Measurements from ENCODE around the gene CDCP1. TPM values are rescaled to one million over a fixed set of nuclear protein-coding genes. Genes with fewer than 3 reads are reported as not detected.

The CDCP1 gene
- total RNA-seq, 4 donors from 2014 or later, result 77.4 to 85.6 (median 80.3) TPM

DNA sequence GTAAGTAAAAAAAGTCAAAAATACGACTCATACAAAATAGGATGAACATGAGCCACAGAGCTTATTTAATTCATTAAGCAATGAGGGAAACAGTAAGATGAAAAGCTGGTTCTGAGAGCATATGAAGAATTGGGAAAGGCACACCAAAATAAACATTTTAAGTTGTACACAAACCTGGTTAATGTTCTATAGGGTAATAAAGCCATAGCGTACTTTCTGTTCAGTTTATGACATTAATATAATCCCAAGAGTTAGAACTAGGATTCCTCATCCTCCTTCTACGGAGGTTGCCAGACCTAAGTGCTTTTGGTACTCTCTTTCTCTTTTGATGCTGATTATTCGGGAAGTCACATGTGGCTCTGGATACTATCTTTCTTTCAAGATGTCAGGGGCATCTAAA, 78.7 kb downstream of the CDCP1 start:
- no peak for DNase-seq (ENCODE audit: low spot score in 2 of 2)
- H3K36me3 ChIP-seq, result no peaks in the 10 kb centered on the region
- no peaks in the 10 kb centered on the region for H3K27me3 ChIP-seq
- peaks cover 13% of the 10 kb centered on the region for H3K4me1 ChIP-seq
- 78% methylated on average over 3 of the region's 4 CpGs for WGBS
- no peak overlapping the region for H3K4me3 ChIP-seq
- no peak overlapping the region for H3K27ac ChIP-seq
- no peaks in the 10 kb centered on the region for H3K9me3 ChIP-seq
- TF ChIP-seq, protein P1, sequence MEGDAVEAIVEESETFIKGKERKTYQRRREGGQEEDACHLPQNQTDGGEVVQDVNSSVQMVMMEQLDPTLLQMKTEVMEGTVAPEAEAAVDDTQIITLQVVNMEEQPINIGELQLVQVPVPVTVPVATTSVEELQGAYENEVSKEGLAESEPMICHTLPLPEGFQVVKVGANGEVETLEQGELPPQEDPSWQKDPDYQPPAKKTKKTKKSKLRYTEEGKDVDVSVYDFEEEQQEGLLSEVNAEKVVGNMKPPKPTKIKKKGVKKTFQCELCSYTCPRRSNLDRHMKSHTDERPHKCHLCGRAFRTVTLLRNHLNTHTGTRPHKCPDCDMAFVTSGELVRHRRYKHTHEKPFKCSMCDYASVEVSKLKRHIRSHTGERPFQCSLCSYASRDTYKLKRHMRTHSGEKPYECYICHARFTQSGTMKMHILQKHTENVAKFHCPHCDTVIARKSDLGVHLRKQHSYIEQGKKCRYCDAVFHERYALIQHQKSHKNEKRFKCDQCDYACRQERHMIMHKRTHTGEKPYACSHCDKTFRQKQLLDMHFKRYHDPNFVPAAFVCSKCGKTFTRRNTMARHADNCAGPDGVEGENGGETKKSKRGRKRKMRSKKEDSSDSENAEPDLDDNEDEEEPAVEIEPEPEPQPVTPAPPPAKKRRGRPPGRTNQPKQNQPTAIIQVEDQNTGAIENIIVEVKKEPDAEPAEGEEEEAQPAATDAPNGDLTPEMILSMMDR (IDR thresholded peaks at IDR 0.05), result no peak
- TF ChIP-seq EP300 (IDR thresholded peaks at IDR 0.05) (no peak), POLR2AphosphoS5 (IDR thresholded peaks at IDR 0.05) (no peak), POLR2A (IDR thresholded peaks at IDR 0.05) (no peak)

DNA sequence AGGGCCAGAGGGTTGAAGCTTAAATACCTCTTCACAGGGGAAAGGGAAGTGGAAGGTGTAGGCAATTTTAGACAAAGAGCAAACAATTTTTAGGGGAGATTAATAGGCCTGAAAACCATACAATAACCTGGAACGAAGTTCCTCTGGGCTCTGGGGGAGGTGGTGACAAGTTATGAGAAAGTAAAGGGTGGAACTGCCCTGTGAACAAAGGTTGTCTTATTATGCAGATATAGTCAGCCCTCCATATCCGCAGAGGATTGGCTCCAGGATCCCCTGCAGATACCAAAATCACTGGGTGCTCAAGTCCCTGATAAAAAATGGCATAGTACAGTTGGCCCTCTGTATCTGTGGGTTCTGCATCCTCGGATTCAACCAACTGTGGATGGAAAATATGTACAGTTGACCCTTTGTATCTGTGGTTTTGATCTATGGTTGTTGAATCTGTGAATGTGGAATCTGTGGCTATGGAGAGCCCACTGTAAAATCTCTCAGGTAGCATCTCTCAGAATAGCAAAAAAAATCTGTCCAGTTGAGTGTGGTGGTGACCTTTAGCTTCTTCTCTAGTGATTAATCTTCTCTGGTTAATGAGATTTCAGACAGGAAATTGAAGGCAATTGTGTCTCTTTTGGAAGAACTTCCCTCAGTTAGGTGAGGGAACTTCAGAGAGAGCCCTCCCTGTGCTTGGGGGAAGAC, 79.9 kb downstream of the CDCP1 start:
- no peak overlapping the region for H3K4me3 ChIP-seq
- no peak for DNase-seq (ENCODE audit: low spot score in 2 of 2)
- no peaks in the 10 kb centered on the region for H3K9me3 ChIP-seq
- TF ChIP-seq POLR2A (IDR thresholded peaks at IDR 0.05), result no peak
- no peak for TF ChIP-seq EP300 (IDR thresholded peaks at IDR 0.05)
- TF ChIP-seq, protein P1 (IDR thresholded peaks at IDR 0.05), result no peak
- no peak for TF ChIP-seq POLR2AphosphoS5 (IDR thresholded peaks at IDR 0.05)
- H3K27ac ChIP-seq, result no peak overlapping the region
- H3K27me3 ChIP-seq, result no peaks in the 10 kb centered on the region
- peaks cover 13% of the 10 kb centered on the region for H3K4me1 ChIP-seq
- no peaks in the 10 kb centered on the region for H3K36me3 ChIP-seq
- WGBS, result 95% methylated on average over 3 of the region's 3 CpGs

DNA sequence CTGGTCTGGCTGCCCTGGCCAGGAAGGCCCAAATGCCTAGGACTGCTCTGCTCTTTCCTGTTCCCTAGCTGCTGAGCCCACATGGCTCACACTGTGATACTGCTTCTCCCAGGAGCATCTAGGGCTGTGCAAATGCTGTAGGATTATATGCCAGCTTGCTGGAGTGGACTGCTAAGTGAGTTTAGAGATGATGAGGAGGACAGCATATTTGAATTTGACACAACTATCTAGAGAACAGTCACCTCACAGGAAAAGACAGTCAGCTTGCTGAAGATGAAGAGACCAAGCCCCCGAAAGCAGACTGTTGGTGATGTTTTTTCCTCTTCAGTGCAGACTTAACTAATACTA, 80.8 kb downstream of the CDCP1 start:
- Histone ChIP-seq H3K36me3 (no peaks in the 10 kb centered on the region), H3K27me3 (no peaks in the 10 kb centered on the region), H3K4me1 (peaks cover 13% of the 10 kb centered on the region), H3K4me3 (no peak overlapping the region), H3K27ac (peak overlapping the region; percentile 48), H3K9me3 (no peaks in the 10 kb centered on the region)
- 83% methylated on average over 1 of the region's 1 CpG for WGBS
- TF ChIP-seq POLR2AphosphoS5 (IDR thresholded peaks at IDR 0.05) (no peak), EP300 (IDR thresholded peaks at IDR 0.05) (no peak), POLR2A (IDR thresholded peaks at IDR 0.05) (no peak)
- TF ChIP-seq, protein P1 (IDR thresholded peaks at IDR 0.05), result no peak
- no peak for DNase-seq (ENCODE audit: low spot score in 2 of 2)

DNA sequence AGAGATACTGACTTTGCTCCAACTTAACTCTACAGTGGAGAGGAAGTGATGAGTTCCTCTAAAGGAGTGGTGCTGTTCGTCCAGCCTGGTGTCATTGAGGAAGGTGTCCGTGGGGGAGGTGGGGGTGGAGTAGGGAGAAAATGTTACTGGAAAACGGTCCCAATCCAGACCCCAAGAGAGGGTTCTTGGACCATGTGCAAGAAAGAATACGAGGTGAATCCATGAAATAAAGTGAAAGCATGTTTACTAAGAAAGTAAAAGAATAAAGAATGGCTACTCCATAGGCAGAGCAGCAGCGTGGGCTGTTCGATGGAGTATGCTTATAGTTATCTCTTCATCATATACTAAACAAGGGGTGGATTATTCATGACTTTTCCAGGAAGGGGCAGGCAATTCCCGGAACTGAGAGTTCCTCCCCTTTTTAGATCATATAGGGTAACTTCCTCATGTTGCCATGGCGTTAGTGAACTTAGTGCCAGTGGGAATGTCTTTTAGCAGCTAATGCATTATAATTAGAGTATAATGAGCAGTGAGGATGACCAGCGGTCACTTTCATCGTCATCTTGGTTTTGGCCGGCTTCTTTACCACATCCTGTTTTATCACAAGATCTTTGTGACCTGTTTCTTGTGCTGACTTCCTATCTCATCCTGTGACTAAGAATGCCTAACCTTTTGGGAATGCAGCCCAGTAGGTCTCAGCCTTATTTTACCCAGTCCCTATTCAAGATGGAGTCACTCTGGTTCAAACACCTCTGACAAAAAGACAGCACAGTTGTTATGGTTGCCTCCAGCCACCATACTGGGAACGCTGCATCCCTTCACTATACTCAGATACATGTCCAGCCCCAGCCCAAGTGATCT, 81.4 kb downstream of the CDCP1 start:
- no peak for DNase-seq (ENCODE audit: low spot score in 2 of 2)
- Histone ChIP-seq H3K36me3 (no peaks in the 10 kb centered on the region), H3K4me1 (peaks cover 13% of the 10 kb centered on the region), H3K27me3 (no peaks in the 10 kb centered on the region), H3K4me3 (no peak overlapping the region), H3K9me3 (no peaks in the 10 kb centered on the region), H3K27ac (peak overlapping the region; percentile 48)
- 38% methylated on average over 12 of the region's 12 CpGs for WGBS
- TF ChIP-seq POLR2AphosphoS5 (IDR thresholded peaks at IDR 0.05) (no peak), EP300 (IDR thresholded peaks at IDR 0.05) (no peak), POLR2A (IDR thresholded peaks at IDR 0.05) (no peak)
- TF ChIP-seq, protein P1 (IDR thresholded peaks at IDR 0.05), result no peak

DNA sequence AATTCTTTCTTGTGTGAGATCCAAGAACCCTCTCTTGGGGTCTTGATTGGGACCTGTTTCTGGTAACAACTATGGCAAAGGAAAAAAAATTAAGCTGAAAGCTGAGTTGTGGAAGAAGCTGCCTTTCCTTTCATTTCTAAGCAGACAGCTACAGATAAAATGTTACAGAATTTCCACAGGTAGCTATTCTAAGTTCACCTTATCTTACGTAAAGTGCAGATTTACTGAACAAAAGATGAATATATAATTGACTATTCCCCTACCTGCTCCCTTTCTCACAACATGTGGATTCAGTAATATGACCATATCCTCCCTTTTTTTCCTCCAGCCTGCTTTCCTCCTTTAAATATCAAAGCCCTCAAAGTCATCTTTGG, 83.5 kb downstream of the CDCP1 start:
- TF ChIP-seq EP300 (IDR thresholded peaks at IDR 0.05), result no peak
- TF ChIP-seq POLR2A (IDR thresholded peaks at IDR 0.05), result no peak
- TF ChIP-seq POLR2AphosphoS5 (IDR thresholded peaks at IDR 0.05), result no peak
- TF ChIP-seq, protein P1 (IDR thresholded peaks at IDR 0.05), result no peak
- H3K4me1 ChIP-seq, result peaks cover 13% of the 10 kb centered on the region
- no peak overlapping the region for H3K4me3 ChIP-seq
- H3K9me3 ChIP-seq, result no peaks in the 10 kb centered on the region
- 100% methylated on average over 1 of the region's 1 CpG for WGBS
- peak overlapping the region; percentile 34 for H3K27ac ChIP-seq
- H3K36me3 ChIP-seq, result no peaks in the 10 kb centered on the region
- DNase-seq (ENCODE audit: low spot score in 2 of 2), result no peak
- no peaks in the 10 kb centered on the region for H3K27me3 ChIP-seq
